RWPE2 (cell line): ENCODE data around the gene PTPRN2.
A peak's percentile ranks its signal among the peaks of the same experiment; 100 is the strongest.

Experiments used
- ATAC-seq: fragments of 200-7000 bp; cut with Tn5 transposase; 3 replicates; pipeline ENCODE4 v1.9.1; 2021; ENCODE audit warnings: low read depth
- DNase-seq: peaks from one replicate; pipeline ENCODE4 v3.0.0-alpha.2; 2020; ENCODE audit warnings: low spot score
- H3K27ac ChIP-seq: fragments of 450-650 bp; 2 replicates; pipeline ENCODE4 v1.5.1; 2017; ENCODE audit warnings: mild to moderate bottlenecking; ENCODE audit not compliant: poor library complexity, severe bottlenecking
- H3K27me3 ChIP-seq: fragments of 250-450 bp; sonication (Bioruptor Pico); 2 replicates; pipeline ENCODE4 v1.5.1; 2021; ENCODE audit warnings: mild to moderate bottlenecking, moderate library complexity; ENCODE audit not compliant: insufficient read depth, poor library complexity, severe bottlenecking
- H3K36me3 ChIP-seq: fragments of 250-450 bp; sonication (Bioruptor Pico); 2 replicates; pipeline ENCODE4 v1.5.1; 2020; ENCODE audit warnings: low read depth, mild to moderate bottlenecking, moderate library complexity
- H3K4me1 ChIP-seq: fragments of 250-450 bp; sonication (Bioruptor Pico); 2 replicates; pipeline ENCODE4 v1.5.1; 2021; ENCODE audit warnings: mild to moderate bottlenecking, moderate library complexity; ENCODE audit not compliant: insufficient read depth, poor library complexity, severe bottlenecking
- H3K4me3 ChIP-seq: fragments of 250-450 bp; sonication (Bioruptor Pico); 2 replicates; pipeline ENCODE4 v1.5.1; 2021; ENCODE audit warnings: mild to moderate bottlenecking, moderate library complexity; ENCODE audit not compliant: severe bottlenecking
- H3K9me3 ChIP-seq: fragments of 250-450 bp; sonication (Bioruptor Pico); 2 replicates; pipeline ENCODE4 v1.5.1; 2021; ENCODE audit warnings: mild to moderate bottlenecking, moderate library complexity; ENCODE audit not compliant: severe bottlenecking
- TF ChIP-seq, protein P1 (sequence below): fragments of 450-650 bp; IDR thresholded peaks from one replicate; pipeline ENCODE4 v1.5.1; 2017; ENCODE audit warnings: mild to moderate bottlenecking, moderate library complexity; ENCODE audit not compliant: poor library complexity, severe bottlenecking

The PTPRN2 gene

DNA sequence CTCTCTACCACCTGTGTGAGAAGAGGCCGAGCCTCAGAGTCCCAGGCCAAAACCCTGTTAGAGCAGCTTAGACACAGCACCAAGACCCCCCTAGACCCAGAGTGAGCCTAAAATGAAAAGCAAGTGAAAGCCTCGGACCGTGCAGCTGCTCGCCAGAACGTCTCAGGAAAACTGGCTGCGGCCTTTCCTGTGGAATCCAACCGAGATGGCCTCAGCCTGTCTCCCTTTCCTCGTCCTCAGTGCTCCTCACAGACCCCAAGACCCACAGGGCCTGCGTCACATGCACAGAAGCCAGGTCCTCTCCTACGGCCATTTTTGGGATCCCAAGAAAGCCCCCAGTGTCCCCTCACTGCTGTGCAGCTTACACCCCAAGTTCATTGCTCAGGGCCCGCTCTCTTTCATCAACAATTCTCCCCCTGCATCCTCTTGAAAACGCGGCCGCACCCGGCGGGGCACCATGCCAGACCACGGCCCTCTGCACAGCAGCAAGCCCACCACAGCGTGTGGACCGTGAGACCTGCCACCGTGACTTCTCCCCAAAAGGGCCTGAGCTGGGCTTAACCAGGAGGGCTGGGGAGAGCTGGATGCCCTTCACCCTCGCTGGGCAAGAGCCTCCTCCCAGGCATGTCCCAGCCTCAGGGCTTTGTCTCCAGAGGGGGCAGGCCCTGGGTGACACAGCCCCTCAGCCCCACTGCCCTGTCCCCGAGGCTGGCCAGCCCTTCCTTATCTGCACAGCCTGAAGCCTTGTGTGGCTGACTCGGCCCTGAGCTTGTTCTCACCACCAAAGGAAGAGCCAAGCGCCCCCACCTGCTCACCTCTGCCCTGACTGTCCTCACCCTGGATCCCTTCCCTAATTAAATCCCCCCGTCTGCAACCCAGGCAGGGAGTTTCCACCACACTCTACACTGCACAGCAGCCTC is 142.9 kb downstream of the PTPRN2 start:
- H3K9me3 ChIP-seq: no peaks in the 10 kb centered on the region
- H3K36me3 ChIP-seq: no peaks in the 10 kb centered on the region
- DNase-seq: no peak
- H3K4me1 ChIP-seq: no peaks in the 10 kb centered on the region
- TF ChIP-seq, protein P1, sequence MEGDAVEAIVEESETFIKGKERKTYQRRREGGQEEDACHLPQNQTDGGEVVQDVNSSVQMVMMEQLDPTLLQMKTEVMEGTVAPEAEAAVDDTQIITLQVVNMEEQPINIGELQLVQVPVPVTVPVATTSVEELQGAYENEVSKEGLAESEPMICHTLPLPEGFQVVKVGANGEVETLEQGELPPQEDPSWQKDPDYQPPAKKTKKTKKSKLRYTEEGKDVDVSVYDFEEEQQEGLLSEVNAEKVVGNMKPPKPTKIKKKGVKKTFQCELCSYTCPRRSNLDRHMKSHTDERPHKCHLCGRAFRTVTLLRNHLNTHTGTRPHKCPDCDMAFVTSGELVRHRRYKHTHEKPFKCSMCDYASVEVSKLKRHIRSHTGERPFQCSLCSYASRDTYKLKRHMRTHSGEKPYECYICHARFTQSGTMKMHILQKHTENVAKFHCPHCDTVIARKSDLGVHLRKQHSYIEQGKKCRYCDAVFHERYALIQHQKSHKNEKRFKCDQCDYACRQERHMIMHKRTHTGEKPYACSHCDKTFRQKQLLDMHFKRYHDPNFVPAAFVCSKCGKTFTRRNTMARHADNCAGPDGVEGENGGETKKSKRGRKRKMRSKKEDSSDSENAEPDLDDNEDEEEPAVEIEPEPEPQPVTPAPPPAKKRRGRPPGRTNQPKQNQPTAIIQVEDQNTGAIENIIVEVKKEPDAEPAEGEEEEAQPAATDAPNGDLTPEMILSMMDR: no peak
- no peak overlapping the region for H3K4me3 ChIP-seq
- no peak for ATAC-seq
- H3K27me3 ChIP-seq: no peaks in the 10 kb centered on the region
- no peak overlapping the region for H3K27ac ChIP-seq

DNA sequence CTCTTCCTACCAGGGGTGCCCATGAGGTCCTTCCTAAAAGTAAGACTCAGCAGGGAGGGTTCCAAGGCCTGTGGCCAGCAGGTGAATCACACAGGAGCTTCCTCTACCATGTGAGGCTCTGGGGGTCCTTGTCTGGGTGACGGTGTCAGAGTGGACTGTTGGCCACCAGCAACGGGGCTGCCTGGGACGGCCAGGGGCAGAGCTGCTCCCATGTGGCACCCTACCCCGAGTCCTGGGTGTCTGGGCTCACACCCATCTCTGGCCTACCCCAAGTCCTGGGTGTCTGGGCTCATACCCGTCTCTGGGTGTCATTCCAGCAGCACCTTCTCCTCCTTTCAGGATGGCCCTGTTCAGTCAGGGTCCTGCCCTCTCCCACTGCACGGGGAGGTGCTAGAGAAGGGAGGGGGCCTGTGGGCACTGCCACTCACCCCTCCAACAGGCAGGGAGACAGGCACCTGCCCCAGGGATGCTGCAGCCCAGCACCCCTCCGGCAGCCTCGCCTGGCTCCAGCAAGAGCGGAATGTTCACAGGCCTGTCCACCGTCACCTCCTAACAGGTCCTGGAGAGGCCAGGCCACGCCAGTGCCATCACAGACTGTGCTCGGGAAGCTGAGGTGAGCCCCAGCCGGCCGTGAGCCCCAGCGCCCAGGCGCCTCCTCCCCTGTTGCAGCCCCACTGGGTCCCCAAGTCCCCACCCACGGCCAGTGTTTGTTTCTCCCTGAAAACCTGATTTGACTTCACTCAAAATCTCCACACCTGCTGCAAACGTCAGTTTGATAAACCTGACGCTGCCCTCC is 143.7 kb downstream of the PTPRN2 start:
- DNase-seq: no peak
- ATAC-seq: no peak
- no peak overlapping the region for H3K27ac ChIP-seq
- no peaks in the 10 kb centered on the region for H3K27me3 ChIP-seq
- no peaks in the 10 kb centered on the region for H3K9me3 ChIP-seq
- H3K4me1 ChIP-seq: no peaks in the 10 kb centered on the region
- TF ChIP-seq, protein P1: no peak
- H3K4me3 ChIP-seq: no peak overlapping the region
- no peaks in the 10 kb centered on the region for H3K36me3 ChIP-seq

DNA sequence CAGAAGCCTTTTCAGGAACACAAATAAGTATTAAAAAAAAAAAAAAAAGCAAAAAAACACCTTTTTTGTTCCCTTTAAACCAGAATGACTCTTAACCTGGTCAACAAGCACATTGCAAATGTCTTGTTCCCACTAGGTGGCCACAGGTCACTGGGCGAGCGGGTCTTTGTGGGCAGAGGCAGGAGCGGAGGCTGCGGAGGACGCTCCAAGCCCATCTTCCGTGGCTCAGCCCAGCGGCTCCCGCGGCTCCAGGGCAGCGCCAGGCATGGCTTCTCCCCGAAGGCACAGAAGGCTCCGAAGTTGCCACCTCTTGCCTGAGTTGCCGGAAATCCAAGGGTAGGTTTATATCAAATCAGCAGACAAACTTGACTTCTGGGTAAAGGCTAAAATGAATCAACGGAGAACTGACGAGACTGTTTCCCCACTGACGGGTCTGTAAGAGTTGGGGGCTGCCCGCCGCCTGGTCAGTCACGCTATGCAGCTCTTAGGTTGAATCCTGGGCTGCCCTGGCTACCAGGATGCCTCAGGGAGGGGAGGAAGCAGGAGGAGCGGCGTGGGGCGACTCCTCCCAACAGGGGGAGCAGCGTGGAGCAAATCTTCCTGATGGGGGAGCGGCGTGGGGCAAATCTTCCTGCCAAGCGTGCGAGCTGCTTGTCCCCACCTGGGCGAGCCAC is 144.5 kb downstream of the PTPRN2 start:
- H3K9me3 ChIP-seq: no peaks in the 10 kb centered on the region
- TF ChIP-seq, protein P1: no peak
- ATAC-seq: no peak

DNA sequence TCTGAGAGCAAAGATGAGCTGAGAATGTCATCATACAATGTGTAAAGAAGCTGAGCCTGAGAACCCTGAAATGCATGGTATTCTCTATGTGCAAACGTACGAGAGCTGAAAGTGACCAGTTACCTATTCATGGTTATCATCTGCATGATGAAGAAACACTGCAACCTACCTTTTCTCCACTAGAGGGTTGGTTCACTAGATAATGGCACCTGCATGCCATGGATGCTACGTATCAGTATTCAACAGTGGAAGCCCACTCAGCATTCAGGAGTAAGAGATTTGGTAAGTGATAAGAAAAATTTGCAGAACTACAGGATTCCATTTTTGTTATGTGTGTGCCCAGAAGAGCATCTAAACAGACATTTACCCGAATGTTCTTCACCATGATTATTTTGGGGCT is 145.4 kb downstream of the PTPRN2 start:
- H3K9me3 ChIP-seq: no peaks in the 10 kb centered on the region
- H3K27ac ChIP-seq: no peak overlapping the region
- no peaks in the 10 kb centered on the region for H3K4me1 ChIP-seq
- no peak for DNase-seq
- no peak for ATAC-seq
- TF ChIP-seq, protein P1: peak; percentile 27
- no peaks in the 10 kb centered on the region for H3K27me3 ChIP-seq
- H3K36me3 ChIP-seq: no peaks in the 10 kb centered on the region
- no peak overlapping the region for H3K4me3 ChIP-seq

More for the DNA sequence above, 144.5 kb downstream of the PTPRN2 start:
- no peak overlapping the region for H3K27ac ChIP-seq
- H3K4me1 ChIP-seq: no peaks in the 10 kb centered on the region
- H3K27me3 ChIP-seq: no peaks in the 10 kb centered on the region
- no peaks in the 10 kb centered on the region for H3K36me3 ChIP-seq
- no peak overlapping the region for H3K4me3 ChIP-seq
- DNase-seq: no peak
